Keratinocyte (primary cell): ENCODE data around the gene GALNS. TPM values are rescaled to one million over a fixed set of nuclear protein-coding genes. Genes with fewer than 3 reads are reported as not detected.
A peak's percentile ranks its signal among the peaks of the same experiment; 100 is the strongest.

Source experiments
- DNase-seq: peaks from one replicate; pipeline ENCODE4 v3.0.0-alpha.2; 2011; ENCODE audit warnings: low read depth, missing footprints, low spot score
- FAIRE-seq: peaks from 2 replicates; lab custom pipeline; 2011; peaks lifted over from hg19 to GRCh38; lab: Jason Lieb, UNC
- H2AFZ ChIP-seq: 2 replicates; pipeline ENCODE4 v1.6.0; 2012; ENCODE audit warnings: low read length, control low read depth, inconsistent platforms; ENCODE audit not compliant: control insufficient read depth
- H3K27ac ChIP-seq: 2 replicates; pipeline ENCODE4 v1.5.1; 2011; ENCODE audit warnings: low read length; ENCODE audit not compliant: control insufficient read depth, insufficient read depth
- H3K27me3 ChIP-seq: 3 replicates; pipeline ENCODE4 v1.6.0; 2011; ENCODE audit warnings: low read length; ENCODE audit not compliant: control insufficient read depth, insufficient read depth; ENCODE audit errors: extremely low read depth
- H3K36me3 ChIP-seq, 2 experiments: 2 replicates in 1 of 2; 3 replicates in 1 of 2; pipeline ENCODE4 v1.5.1; 2011; ENCODE audit warnings: low read length in 2 of 2, mild to moderate bottlenecking in 1 of 2; ENCODE audit not compliant: control insufficient read depth in 2 of 2, insufficient read depth in 2 of 2; ENCODE audit errors: extremely low read depth in 1 of 2
- H3K4me1 ChIP-seq: 3 replicates; pipeline ENCODE4 v1.5.1; 2011; ENCODE audit warnings: low read length; ENCODE audit not compliant: control insufficient read depth, insufficient read depth; ENCODE audit errors: extremely low read depth
- H3K4me2 ChIP-seq: 3 replicates; pipeline ENCODE4 v1.6.0; 2011; ENCODE audit warnings: low read depth, low read length; ENCODE audit not compliant: control insufficient read depth, insufficient read depth; ENCODE audit errors: extremely low read depth
- H3K4me3 ChIP-seq, 3 experiments: fragments of 200-600 bp in 1 of 3; sonication (generic) in 1 of 3; 2 replicates in 2 of 3; 3 replicates in 1 of 3; pipeline ENCODE4 v1.5.1; 2011 to 2016; ENCODE audit warnings: low read length in 3 of 3, mild to moderate bottlenecking in 3 of 3, control low read depth in 2 of 3, inconsistent platforms in 1 of 3, low read depth in 1 of 3, mixed read lengths in 1 of 3, mixed run types in 1 of 3, moderate library complexity in 1 of 3; ENCODE audit not compliant: control insufficient read depth in 2 of 3, insufficient read depth in 2 of 3; ENCODE audit errors: extremely low read depth in 1 of 3
- H3K79me2 ChIP-seq: 2 replicates; pipeline ENCODE4 v1.6.0; 2012; ENCODE audit warnings: low read length; ENCODE audit not compliant: control insufficient read depth, insufficient read depth
- H3K9ac ChIP-seq: 3 replicates; pipeline ENCODE4 v1.6.0; 2011; ENCODE audit warnings: low read length; ENCODE audit not compliant: control insufficient read depth, insufficient read depth; ENCODE audit errors: extremely low read depth
- H3K9me1 ChIP-seq: 3 replicates; pipeline ENCODE4 v1.6.0; 2011; ENCODE audit warnings: low read length; ENCODE audit not compliant: control insufficient read depth, insufficient read depth; ENCODE audit errors: extremely low read depth
- H3K9me3 ChIP-seq: 2 replicates; pipeline ENCODE4 v1.5.1; 2012; ENCODE audit warnings: low read depth, low read length; ENCODE audit not compliant: control insufficient read depth
- H4K20me1 ChIP-seq: 3 replicates; pipeline ENCODE4 v1.6.0; 2011; ENCODE audit warnings: low read length; ENCODE audit not compliant: control insufficient read depth, insufficient read depth; ENCODE audit errors: extremely low read depth
- EZH2 ChIP-seq: IDR thresholded peaks from one replicate; pipeline ENCODE4 v1.6.1; 2012; ENCODE audit warnings: inconsistent platforms, mild to moderate bottlenecking, low read length, moderate library complexity
- dilution Hi-C: fragments of 300-500 bp; cut with MboI; formaldehyde crosslinking; loops from one replicate; pipeline ENCODE4 v1.7.0; 2020; ENCODE audit warnings: low sequenced_read_pairs; ENCODE audit not compliant: extremely low pct_ligation_motif_present
- polyA plus RNA-seq, 5 experiments: library from polyadenylated mRNA; depleted of rRNA in 3 of 5; stranded (reverse) in 3 of 5; stranded (forward) in 1 of 5; unstranded in 1 of 5; fragments of >200 nt; gene quantifications; 1 replicate in 1 of 5; 2 replicates in 3 of 5; 3 replicates in 1 of 5; pipeline versions ENCODE4 v1.2.1 to v1.2.3, GENCODE V29; 2011 to 2012; ENCODE audit warnings: missing spikeins in 2 of 5, low read depth in 1 of 5, low replicate concordance in 1 of 5
- TF ChIP-seq, protein P1 (sequence below), 3 experiments: IDR thresholded peaks in 1 of 3; conservative IDR thresholded peaks in 1 of 3; optimal IDR thresholded peaks in 1 of 3; 2 replicates in 2 of 3; 3 replicates in 1 of 3; pipeline versions ENCODE3 to v1.5.1; 2011; ENCODE audit warnings: low read length in 3 of 3, mild to moderate bottlenecking in 3 of 3, moderate library complexity in 2 of 3, control low read depth in 1 of 3, inconsistent platforms in 1 of 3; ENCODE audit not compliant: insufficient read depth in 2 of 3; ENCODE audit errors: extremely low read depth in 1 of 3

GALNS gene
- polyA plus RNA-seq, 1 donor (not counting 4 experiments of a cell fraction or from before 2014, with no cell fraction given), result 8.3 TPM

- Histone ChIP-seq H3K9me1 (no peaks in the 10 kb centered on the region), H2AFZ (no peak overlapping the region), H3K79me2 (no peaks in the 10 kb centered on the region), H3K4me1 (peaks cover 30% of the 10 kb centered on the region), H3K9me3 (no peaks in the 10 kb centered on the region), H3K4me3 (no peak overlapping the region), H3K9ac (no peak overlapping the region), H3K27me3 (peaks cover 35% of the 10 kb centered on the region), H3K4me2 (peak overlapping the region; percentile 37), H4K20me1 (no peaks in the 10 kb centered on the region), H3K27ac (no peak overlapping the region), H3K36me3 (no peaks in the 10 kb centered on the region)
- no peak for DNase-seq
- FAIRE-seq, result no peak
- TF ChIP-seq, protein P1, sequence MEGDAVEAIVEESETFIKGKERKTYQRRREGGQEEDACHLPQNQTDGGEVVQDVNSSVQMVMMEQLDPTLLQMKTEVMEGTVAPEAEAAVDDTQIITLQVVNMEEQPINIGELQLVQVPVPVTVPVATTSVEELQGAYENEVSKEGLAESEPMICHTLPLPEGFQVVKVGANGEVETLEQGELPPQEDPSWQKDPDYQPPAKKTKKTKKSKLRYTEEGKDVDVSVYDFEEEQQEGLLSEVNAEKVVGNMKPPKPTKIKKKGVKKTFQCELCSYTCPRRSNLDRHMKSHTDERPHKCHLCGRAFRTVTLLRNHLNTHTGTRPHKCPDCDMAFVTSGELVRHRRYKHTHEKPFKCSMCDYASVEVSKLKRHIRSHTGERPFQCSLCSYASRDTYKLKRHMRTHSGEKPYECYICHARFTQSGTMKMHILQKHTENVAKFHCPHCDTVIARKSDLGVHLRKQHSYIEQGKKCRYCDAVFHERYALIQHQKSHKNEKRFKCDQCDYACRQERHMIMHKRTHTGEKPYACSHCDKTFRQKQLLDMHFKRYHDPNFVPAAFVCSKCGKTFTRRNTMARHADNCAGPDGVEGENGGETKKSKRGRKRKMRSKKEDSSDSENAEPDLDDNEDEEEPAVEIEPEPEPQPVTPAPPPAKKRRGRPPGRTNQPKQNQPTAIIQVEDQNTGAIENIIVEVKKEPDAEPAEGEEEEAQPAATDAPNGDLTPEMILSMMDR (optimal IDR thresholded peaks at IDR 0.05 in 1 of 3, IDR thresholded peaks at IDR 0.05 in 1 of 3, conservative IDR thresholded peaks at IDR 0.05 in 1 of 3; ENCODE audit: extremely low read depth in 1 of 3, insufficient read depth in 2 of 3, low read length in 3 of 3), result no peak
- no peak for TF ChIP-seq EZH2
- dilution Hi-C loops, result no loop called here
Measured at GRCh38 chr16:88879788-88880055, 23.0 kb upstream of the GALNS start.

- H3K79me2 ChIP-seq, result no peaks in the 10 kb centered on the region
- no peaks in the 10 kb centered on the region for H3K36me3 ChIP-seq
- no peak overlapping the region for H3K4me3 ChIP-seq
- H3K9me1 ChIP-seq, result no peaks in the 10 kb centered on the region
- H3K4me1 ChIP-seq, result peaks cover 30% of the 10 kb centered on the region
- no peaks in the 10 kb centered on the region for H4K20me1 ChIP-seq
- no peak overlapping the region for H3K4me2 ChIP-seq
- H2AFZ ChIP-seq, result no peak overlapping the region
- dilution Hi-C loops, result no loop called here
- H3K27me3 ChIP-seq, result peaks cover 35% of the 10 kb centered on the region
- no peaks in the 10 kb centered on the region for H3K9me3 ChIP-seq
- TF ChIP-seq, protein P1 (optimal IDR thresholded peaks at IDR 0.05 in 1 of 3, IDR thresholded peaks at IDR 0.05 in 1 of 3, conservative IDR thresholded peaks at IDR 0.05 in 1 of 3; ENCODE audit: extremely low read depth in 1 of 3, insufficient read depth in 2 of 3, low read length in 3 of 3), result no peak
- TF ChIP-seq EZH2, result no peak
- no peak overlapping the region for H3K9ac ChIP-seq
- peak; percentile 57 for DNase-seq
- peak; percentile 86 for FAIRE-seq
- no peak overlapping the region for H3K27ac ChIP-seq
Measured at GRCh38 chr16:88878967-88879787, 22.4 kb upstream of the GALNS start.
